ENCODE measurements around the gene WDR17.

GRCh38 chr4:176185051-176185450 lies 119.4 kb downstream of the WDR17 start:
- TF ChIP-seq CTCF (IDR thresholded peaks at IDR 0.05; ENCODE audit: low read depth, low read length): no peak
- no peak for TF ChIP-seq POLR2A (IDR thresholded peaks at IDR 0.05; ENCODE audit: extremely low read depth, insufficient read length)
